ENCODE data around the gene KHDRBS2.

DNA sequence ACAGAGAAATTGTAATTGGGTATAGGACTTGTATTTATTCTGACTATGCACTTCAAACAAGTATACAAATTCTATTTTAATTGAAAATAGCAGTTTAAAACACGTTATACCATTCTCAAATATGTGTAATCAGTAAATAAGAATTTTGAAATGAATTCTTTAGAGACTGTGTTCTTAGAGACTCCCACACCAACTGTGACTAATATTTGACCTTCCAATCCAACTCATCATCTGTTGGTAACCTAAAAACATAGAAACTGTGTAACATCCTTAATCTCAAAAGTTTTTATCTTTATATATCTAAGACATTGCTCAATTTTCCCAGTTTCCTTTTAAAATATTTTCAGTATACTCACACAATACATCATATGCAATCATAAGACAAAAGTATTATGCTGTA lies 83.9 kb downstream of the KHDRBS2 start:
- TF ChIP-seq, protein P1, sequence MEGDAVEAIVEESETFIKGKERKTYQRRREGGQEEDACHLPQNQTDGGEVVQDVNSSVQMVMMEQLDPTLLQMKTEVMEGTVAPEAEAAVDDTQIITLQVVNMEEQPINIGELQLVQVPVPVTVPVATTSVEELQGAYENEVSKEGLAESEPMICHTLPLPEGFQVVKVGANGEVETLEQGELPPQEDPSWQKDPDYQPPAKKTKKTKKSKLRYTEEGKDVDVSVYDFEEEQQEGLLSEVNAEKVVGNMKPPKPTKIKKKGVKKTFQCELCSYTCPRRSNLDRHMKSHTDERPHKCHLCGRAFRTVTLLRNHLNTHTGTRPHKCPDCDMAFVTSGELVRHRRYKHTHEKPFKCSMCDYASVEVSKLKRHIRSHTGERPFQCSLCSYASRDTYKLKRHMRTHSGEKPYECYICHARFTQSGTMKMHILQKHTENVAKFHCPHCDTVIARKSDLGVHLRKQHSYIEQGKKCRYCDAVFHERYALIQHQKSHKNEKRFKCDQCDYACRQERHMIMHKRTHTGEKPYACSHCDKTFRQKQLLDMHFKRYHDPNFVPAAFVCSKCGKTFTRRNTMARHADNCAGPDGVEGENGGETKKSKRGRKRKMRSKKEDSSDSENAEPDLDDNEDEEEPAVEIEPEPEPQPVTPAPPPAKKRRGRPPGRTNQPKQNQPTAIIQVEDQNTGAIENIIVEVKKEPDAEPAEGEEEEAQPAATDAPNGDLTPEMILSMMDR (IDR thresholded peaks at IDR 0.05), result no peak
- TF ChIP-seq EZH2 (IDR thresholded peaks at IDR 0.05; ENCODE audit: borderline replicate concordance, insufficient read depth, low read depth, low read length, poor library complexity, severe bottlenecking), result no peak
